A673 (cell line): ENCODE measurements around the gene JMJD8.

ENCODE experiments used
- CTCF ChIP-seq: fragments of 300-800, 200-600 bp; sonication (generic); conservative IDR thresholded peaks from 2 replicates; pipeline ENCODE4 v1.5.1; 2017; ENCODE audit warnings: low read depth, mild to moderate bottlenecking, antibody characterized with exemption, low read length, moderate library complexity, mixed read lengths
- EZH2 ChIP-seq: fragments of 200-600 bp; sonication (generic); IDR thresholded peaks from 2 replicates; pipeline ENCODE4 v1.6.1; 2017; ENCODE audit warnings: borderline replicate concordance, low read depth, mild to moderate bottlenecking, mixed read lengths, antibody characterized with exemption, low read length; ENCODE audit not compliant: poor library complexity, severe bottlenecking

GRCh38 chr16:682493-683395 is 1.4 kb downstream of the JMJD8 start:
- no peak for TF ChIP-seq CTCF
- TF ChIP-seq EZH2, result no peak
